CD4-positive, alpha-beta memory T cell (primary cell): ENCODE results near the gene ABCG8. TPM values are rescaled to one million over a fixed set of nuclear protein-coding genes. Genes with fewer than 3 reads are reported as not detected.

Experiments used
- CTCF ChIA-PET: fragments of 350-600 bp; sonication (Branson Sonifier 250); formaldehyde crosslinking; loops from one replicate; lab custom pipeline; 2021; ENCODE audit warnings: inconsistent platforms; ENCODE audit not compliant: partially characterized antibody; lab: Charles Lee
- POLR2A ChIA-PET: fragments of 350-600 bp; sonication (Branson Sonifier 250); formaldehyde crosslinking; loops from one replicate; lab custom pipeline; 2021; ENCODE audit not compliant: partially characterized antibody; lab: Charles Lee
- DNase-seq, 5 donors: peaks; one replicate each; pipeline versions ENCODE4 v3.0.0 to v3.0.0-alpha.2; 2020 to 2022; ENCODE audit warnings: mixed read lengths in 1 of 5
- H3K27ac ChIP-seq: one replicate; pipeline ENCODE4 v1.7.0; 2013; ENCODE audit warnings: low read depth, low read length
- H3K27me3 ChIP-seq: 2 replicates; pipeline ENCODE4 v1.7.0; 2013; ENCODE audit warnings: mild to moderate bottlenecking, low read length, moderate library complexity; ENCODE audit not compliant: insufficient read depth
- H3K36me3 ChIP-seq: 2 replicates; pipeline ENCODE4 v1.7.0; 2013; ENCODE audit warnings: mild to moderate bottlenecking, low read length, moderate library complexity; ENCODE audit not compliant: insufficient read depth
- H3K4me1 ChIP-seq: 2 replicates; pipeline ENCODE4 v1.7.0; 2013; ENCODE audit warnings: mild to moderate bottlenecking, low read length, moderate library complexity; ENCODE audit not compliant: insufficient read depth
- H3K4me3 ChIP-seq, 2 donors: one replicate each; pipeline ENCODE4 v1.7.0; 2013; ENCODE audit warnings: low read length in 2 of 2, mild to moderate bottlenecking in 1 of 2
- H3K9me3 ChIP-seq, 2 donors: one replicate each; pipeline ENCODE4 v1.7.0; 2013; ENCODE audit warnings: low read length in 2 of 2, control low read depth in 1 of 2; ENCODE audit not compliant: control insufficient read depth in 1 of 2
- H3K27ac Mint-ChIP-seq, 7 donors: one replicate each; pipeline ENCODE4 v1.8.0; 2020 to 2021; ENCODE audit warnings: mixed read lengths in 7 of 7, mild to moderate bottlenecking in 6 of 7, inconsistent platforms in 3 of 7, moderate library complexity in 3 of 7
- H3K27me3 Mint-ChIP-seq, 2 donors: one replicate each; pipeline ENCODE4 v1.8.0; 2020 to 2021; ENCODE audit warnings: mixed read lengths in 2 of 2
- H3K36me3 Mint-ChIP-seq, 2 donors: one replicate each; pipeline ENCODE4 v1.8.0; 2020 to 2021; ENCODE audit warnings: mixed read lengths in 2 of 2, inconsistent platforms in 1 of 2, mild to moderate bottlenecking in 1 of 2
- H3K4me1 Mint-ChIP-seq, 4 donors: one replicate each; pipeline ENCODE4 v1.8.0; 2020 to 2021; ENCODE audit warnings: mixed read lengths in 4 of 4, mild to moderate bottlenecking in 1 of 4
- H3K4me3 Mint-ChIP-seq, 8 donors: one replicate each; pipeline ENCODE4 v1.8.0; 2020 to 2021; ENCODE audit warnings: mixed read lengths in 8 of 8, mild to moderate bottlenecking in 7 of 8, moderate library complexity in 6 of 8, inconsistent platforms in 3 of 8
- H3K9me3 Mint-ChIP-seq, 8 donors: one replicate each; pipeline ENCODE4 v1.8.0; 2020 to 2021; ENCODE audit warnings: mixed read lengths in 8 of 8, mild to moderate bottlenecking in 5 of 8, inconsistent platforms in 3 of 8, moderate library complexity in 1 of 8
- intact Hi-C: fragments of 100-400 bp; cut with micrococcal nuclease; formaldehyde crosslinking; loops from one replicate; pipeline ENCODE4 v1.15.1; 2023
- polyA plus RNA-seq, 2 donors: library from polyadenylated mRNA; unstranded; fragments of 300-500 nt; fragmentation: Illumina TruSeq; gene quantifications; one replicate each; pipeline ENCODE4 v1.2.3, GENCODE V29; 2021
- total RNA-seq, 2 experiments: library from RNA; stranded (reverse); gene quantifications; one replicate each; pipeline ENCODE4 v1.2.3, GENCODE V29; 2021

Gene ABCG8
- total and polyA plus RNA-seq, 4 experiments from 2014 or later: 0.10 TPM; not detected in 3

DNA sequence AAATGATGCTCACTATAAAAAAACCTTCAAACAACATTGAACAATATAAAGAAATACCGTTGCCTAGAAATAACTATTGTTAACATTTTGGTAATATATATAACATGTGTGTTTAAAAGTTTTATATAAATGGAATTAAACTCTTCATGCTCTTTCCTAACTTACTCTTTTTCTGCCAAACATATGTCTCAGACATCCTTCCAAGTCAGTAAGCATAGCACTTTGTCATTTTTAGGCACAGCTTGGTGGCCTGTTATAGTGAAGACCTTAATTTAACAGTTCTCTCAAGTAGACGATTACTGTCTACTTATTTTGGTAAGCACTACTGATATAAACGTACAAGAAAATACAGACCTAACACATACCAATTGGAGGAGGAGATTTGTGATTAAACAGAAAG is 24.1 kb upstream of the ABCG8 start:
- no peaks in the 10 kb centered on the region for H3K27me3 Mint-ChIP-seq
- H3K4me1 ChIP-seq: no peaks in the 10 kb centered on the region
- POLR2A ChIA-PET: no interaction called here
- H3K9me3 Mint-ChIP-seq: peaks cover 0 to 3% (median 0%) of the 10 kb centered on the region in 8 donors
- no peak for DNase-seq
- CTCF ChIA-PET: no interaction called here
- H3K27me3 ChIP-seq: no peaks in the 10 kb centered on the region
- no peak overlapping the region for H3K4me3 Mint-ChIP-seq
- no peaks in the 10 kb centered on the region for H3K36me3 ChIP-seq
- intact Hi-C loops: no loop called here
- H3K27ac ChIP-seq: no peak overlapping the region
- H3K27ac Mint-ChIP-seq: no peak overlapping the region
- no peaks in the 10 kb centered on the region for H3K4me1 Mint-ChIP-seq
- H3K9me3 ChIP-seq: no peaks in the 10 kb centered on the region
- peaks cover 2 to 3% of the 10 kb centered on the region in 2 donors for H3K36me3 Mint-ChIP-seq
- no peak overlapping the region for H3K4me3 ChIP-seq

GRCh38 chr2:43818761-43819160 is 20.0 kb upstream of the ABCG8 start:
- CTCF ChIA-PET: no interaction called here
- Mint-ChIP-seq H3K36me3 (peaks cover 0 to 2% of the 10 kb centered on the region in 2 donors), H3K27ac (no peak overlapping the region), H3K9me3 (peaks cover 0 to 3% (median 0%) of the 10 kb centered on the region in 8 donors), H3K27me3 (peaks cover 9 to 15% of the 10 kb centered on the region in 2 donors), H3K4me3 (no peak overlapping the region), H3K4me1 (no peaks in the 10 kb centered on the region)
- H3K27ac ChIP-seq: no peak overlapping the region
- no peaks in the 10 kb centered on the region for H3K27me3 ChIP-seq
- POLR2A ChIA-PET: no interaction called here
- intact Hi-C loops: no loop called here
- no peak for DNase-seq
- no peaks in the 10 kb centered on the region for H3K36me3 ChIP-seq
- no peak overlapping the region for H3K4me3 ChIP-seq
- H3K4me1 ChIP-seq: no peaks in the 10 kb centered on the region
- no peaks in the 10 kb centered on the region for H3K9me3 ChIP-seq

DNA sequence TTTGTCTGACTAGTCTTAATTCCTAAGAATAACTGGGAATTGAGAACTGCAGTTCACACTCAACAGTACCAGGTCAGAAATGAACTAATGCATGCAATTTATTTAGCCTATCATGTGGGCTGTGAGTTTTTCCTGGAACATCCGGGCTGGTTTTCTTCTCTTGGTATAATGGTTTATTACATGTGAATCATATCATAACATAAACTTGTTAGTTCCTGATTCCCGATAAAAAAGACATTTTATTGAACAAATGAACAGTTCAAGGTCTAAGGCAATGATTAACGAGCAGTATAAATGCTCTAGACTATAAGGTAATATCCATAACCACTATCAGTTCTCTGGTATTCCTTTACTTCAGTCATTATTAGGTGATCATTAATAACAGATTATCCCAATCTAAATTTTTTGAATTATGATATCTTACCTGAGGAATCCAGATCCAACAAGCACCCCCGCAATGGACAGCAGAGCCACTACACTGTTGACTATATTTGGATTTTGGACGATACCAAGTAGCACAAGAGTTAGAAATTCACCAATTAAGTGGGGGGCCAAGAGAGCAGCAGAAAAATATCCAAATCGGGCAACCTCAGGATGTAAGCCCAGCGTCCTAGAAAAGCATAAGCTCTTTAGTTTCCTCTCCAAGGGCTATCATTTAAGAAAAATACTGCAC is 19.1 kb upstream of the ABCG8 start:
- Mint-ChIP-seq H3K4me3 (no peak overlapping the region), H3K27ac (no peak overlapping the region), H3K27me3 (peaks cover 10 to 19% of the 10 kb centered on the region in 2 donors), H3K9me3 (peaks cover 0 to 3% (median 0%) of the 10 kb centered on the region in 8 donors), H3K4me1 (no peaks in the 10 kb centered on the region), H3K36me3 (peaks cover 0 to 2% of the 10 kb centered on the region in 2 donors)
- no peak overlapping the region for H3K4me3 ChIP-seq
- no peaks in the 10 kb centered on the region for H3K36me3 ChIP-seq
- no peaks in the 10 kb centered on the region for H3K4me1 ChIP-seq
- H3K9me3 ChIP-seq: no peaks in the 10 kb centered on the region
- no peak for DNase-seq
- intact Hi-C loops: no loop called here
- no peaks in the 10 kb centered on the region for H3K27me3 ChIP-seq
- CTCF ChIA-PET: no interaction called here
- no peak overlapping the region for H3K27ac ChIP-seq
- POLR2A ChIA-PET: no interaction called here

- no peak overlapping the region for H3K27ac Mint-ChIP-seq
- H3K9me3 ChIP-seq: no peaks in the 10 kb centered on the region
- H3K4me1 ChIP-seq: no peaks in the 10 kb centered on the region
- intact Hi-C loops: no loop called here
- ChIA-PET POLR2A (no interaction called here), CTCF (no interaction called here)
- H3K27ac ChIP-seq: no peak overlapping the region
- no peak overlapping the region for H3K4me3 Mint-ChIP-seq
- H3K4me3 ChIP-seq: no peak overlapping the region
- no peaks in the 10 kb centered on the region for H3K36me3 Mint-ChIP-seq
- no peaks in the 10 kb centered on the region for H3K36me3 ChIP-seq
- no peak for DNase-seq
- no peaks in the 10 kb centered on the region for H3K27me3 ChIP-seq
- H3K4me1 Mint-ChIP-seq: no peaks in the 10 kb centered on the region
- no peaks in the 10 kb centered on the region for H3K9me3 Mint-ChIP-seq
- peaks cover 15 to 26% of the 10 kb centered on the region in 2 donors for H3K27me3 Mint-ChIP-seq
Observed at GRCh38 chr2:43822839-43823238, 15.9 kb upstream of the ABCG8 start.

- Mint-ChIP-seq H3K27me3 (peaks cover 15 to 27% of the 10 kb centered on the region in 2 donors), H3K4me1 (no peaks in the 10 kb centered on the region), H3K4me3 (no peak overlapping the region), H3K36me3 (no peaks in the 10 kb centered on the region), H3K9me3 (no peaks in the 10 kb centered on the region), H3K27ac (no peak overlapping the region)
- ChIA-PET POLR2A (no interaction called here), CTCF (no interaction called here)
- no peak for DNase-seq
- H3K9me3 ChIP-seq: no peaks in the 10 kb centered on the region
- no peaks in the 10 kb centered on the region for H3K4me1 ChIP-seq
- no peaks in the 10 kb centered on the region for H3K36me3 ChIP-seq
- no peak overlapping the region for H3K27ac ChIP-seq
- no peaks in the 10 kb centered on the region for H3K27me3 ChIP-seq
- intact Hi-C loops: no loop called here
- no peak overlapping the region for H3K4me3 ChIP-seq
Observed at GRCh38 chr2:43823751-43824150, 15.0 kb upstream of the ABCG8 start.

DNA sequence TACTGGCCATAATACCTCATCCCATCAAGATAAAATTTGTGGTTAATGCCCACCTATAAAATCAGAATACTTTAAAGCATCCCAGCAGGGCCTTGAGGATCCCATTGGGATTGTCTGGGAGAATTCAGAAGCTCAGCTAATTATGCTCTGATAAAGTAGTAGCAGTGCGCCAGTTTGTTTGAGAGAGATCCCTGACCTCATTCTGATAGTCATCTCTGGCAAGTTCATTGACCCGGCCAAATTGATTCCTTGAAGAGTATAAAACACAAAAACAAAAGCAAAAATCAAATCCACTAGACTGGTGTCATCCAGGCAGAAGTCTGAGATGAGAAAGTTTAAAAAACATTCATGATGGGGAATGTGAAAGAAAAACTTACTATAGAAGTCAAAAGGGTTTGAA is 14.3 kb upstream of the ABCG8 start:
- H3K4me1 Mint-ChIP-seq: no peaks in the 10 kb centered on the region
- H3K9me3 Mint-ChIP-seq: no peaks in the 10 kb centered on the region
- H3K4me3 Mint-ChIP-seq: no peak overlapping the region
- intact Hi-C loops: no loop called here
- no peak overlapping the region for H3K4me3 ChIP-seq
- H3K9me3 ChIP-seq: no peaks in the 10 kb centered on the region
- H3K27me3 Mint-ChIP-seq: peaks cover 18 to 27% of the 10 kb centered on the region in 2 donors
- no peak for DNase-seq
- H3K27ac Mint-ChIP-seq: no peak overlapping the region
- CTCF ChIA-PET: no interaction called here
- H3K36me3 ChIP-seq: no peaks in the 10 kb centered on the region
- H3K27ac ChIP-seq: no peak overlapping the region
- no peaks in the 10 kb centered on the region for H3K4me1 ChIP-seq
- POLR2A ChIA-PET: no interaction called here
- no peaks in the 10 kb centered on the region for H3K27me3 ChIP-seq
- H3K36me3 Mint-ChIP-seq: no peaks in the 10 kb centered on the region

DNA sequence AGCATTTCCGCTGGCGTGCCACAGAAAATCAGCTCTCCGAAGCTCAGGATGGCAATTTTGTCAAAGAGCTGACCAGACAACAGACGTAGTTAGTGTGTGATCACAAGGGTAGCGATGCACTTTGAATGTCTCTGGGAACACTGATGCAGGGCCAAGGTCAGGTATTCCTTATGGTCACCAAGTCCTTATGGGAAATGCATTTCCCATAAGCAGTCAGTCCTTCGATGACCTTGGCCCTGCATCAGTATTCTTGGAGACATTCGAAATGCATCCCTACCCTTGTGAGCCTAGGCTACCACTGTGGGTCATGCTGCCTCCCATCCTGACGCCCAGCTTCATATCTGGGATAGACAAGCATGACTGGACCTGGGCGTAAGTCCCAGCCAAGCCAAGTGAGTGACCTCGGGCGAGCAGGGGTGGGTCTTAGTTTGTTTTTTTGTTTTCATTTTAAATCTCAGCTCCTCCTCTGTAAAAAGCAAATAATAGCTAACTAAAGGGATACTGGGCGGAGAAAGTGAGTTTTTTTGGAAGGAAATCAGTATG is 13.7 kb upstream of the ABCG8 start:
- POLR2A ChIA-PET: no interaction called here
- H3K4me3 Mint-ChIP-seq: no peak overlapping the region
- no peaks in the 10 kb centered on the region for H3K27me3 ChIP-seq
- no peak overlapping the region for H3K27ac Mint-ChIP-seq
- H3K27ac ChIP-seq: no peak overlapping the region
- H3K27me3 Mint-ChIP-seq: peaks cover 22 to 29% of the 10 kb centered on the region in 2 donors
- H3K4me3 ChIP-seq: no peak overlapping the region
- CTCF ChIA-PET: no interaction called here
- H3K4me1 Mint-ChIP-seq: no peaks in the 10 kb centered on the region
- no peaks in the 10 kb centered on the region for H3K36me3 Mint-ChIP-seq
- no peak for DNase-seq
- intact Hi-C loops: no loop called here
- no peaks in the 10 kb centered on the region for H3K36me3 ChIP-seq
- H3K9me3 Mint-ChIP-seq: no peaks in the 10 kb centered on the region
- H3K9me3 ChIP-seq: no peaks in the 10 kb centered on the region
- H3K4me1 ChIP-seq: no peaks in the 10 kb centered on the region
